ENCODE data around the gene NR1H4.

Gene NR1H4

DNA sequence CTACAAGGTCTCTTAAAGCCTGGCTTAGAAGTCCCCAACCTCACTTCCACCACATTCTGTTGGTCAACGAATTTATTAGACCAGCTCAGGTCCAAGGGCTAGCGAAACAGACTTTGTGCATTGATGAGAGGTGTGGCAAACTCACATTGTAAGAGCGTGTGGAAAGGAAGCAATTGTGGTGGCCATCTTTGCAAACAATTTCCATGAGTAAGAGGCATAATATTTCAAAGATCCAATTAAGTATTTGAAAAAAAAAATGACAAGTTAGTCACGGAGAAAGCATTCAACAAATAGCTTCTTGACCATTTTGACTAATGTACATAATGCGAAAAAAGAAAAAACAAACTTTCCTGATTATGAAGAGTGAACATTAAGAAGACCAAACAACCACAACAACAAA lies 7.4 kb downstream of the NR1H4 start:
- TF ChIP-seq, protein P1, sequence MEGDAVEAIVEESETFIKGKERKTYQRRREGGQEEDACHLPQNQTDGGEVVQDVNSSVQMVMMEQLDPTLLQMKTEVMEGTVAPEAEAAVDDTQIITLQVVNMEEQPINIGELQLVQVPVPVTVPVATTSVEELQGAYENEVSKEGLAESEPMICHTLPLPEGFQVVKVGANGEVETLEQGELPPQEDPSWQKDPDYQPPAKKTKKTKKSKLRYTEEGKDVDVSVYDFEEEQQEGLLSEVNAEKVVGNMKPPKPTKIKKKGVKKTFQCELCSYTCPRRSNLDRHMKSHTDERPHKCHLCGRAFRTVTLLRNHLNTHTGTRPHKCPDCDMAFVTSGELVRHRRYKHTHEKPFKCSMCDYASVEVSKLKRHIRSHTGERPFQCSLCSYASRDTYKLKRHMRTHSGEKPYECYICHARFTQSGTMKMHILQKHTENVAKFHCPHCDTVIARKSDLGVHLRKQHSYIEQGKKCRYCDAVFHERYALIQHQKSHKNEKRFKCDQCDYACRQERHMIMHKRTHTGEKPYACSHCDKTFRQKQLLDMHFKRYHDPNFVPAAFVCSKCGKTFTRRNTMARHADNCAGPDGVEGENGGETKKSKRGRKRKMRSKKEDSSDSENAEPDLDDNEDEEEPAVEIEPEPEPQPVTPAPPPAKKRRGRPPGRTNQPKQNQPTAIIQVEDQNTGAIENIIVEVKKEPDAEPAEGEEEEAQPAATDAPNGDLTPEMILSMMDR (IDR thresholded peaks at IDR 0.05; ENCODE audit: insufficient read depth, low read depth, low read length, missing control alignments) = no peak
- no peak for DNase-seq (ENCODE audit: low read depth)
- no peak overlapping the region for H3K4me3 ChIP-seq (ENCODE audit: low read length)

DNA sequence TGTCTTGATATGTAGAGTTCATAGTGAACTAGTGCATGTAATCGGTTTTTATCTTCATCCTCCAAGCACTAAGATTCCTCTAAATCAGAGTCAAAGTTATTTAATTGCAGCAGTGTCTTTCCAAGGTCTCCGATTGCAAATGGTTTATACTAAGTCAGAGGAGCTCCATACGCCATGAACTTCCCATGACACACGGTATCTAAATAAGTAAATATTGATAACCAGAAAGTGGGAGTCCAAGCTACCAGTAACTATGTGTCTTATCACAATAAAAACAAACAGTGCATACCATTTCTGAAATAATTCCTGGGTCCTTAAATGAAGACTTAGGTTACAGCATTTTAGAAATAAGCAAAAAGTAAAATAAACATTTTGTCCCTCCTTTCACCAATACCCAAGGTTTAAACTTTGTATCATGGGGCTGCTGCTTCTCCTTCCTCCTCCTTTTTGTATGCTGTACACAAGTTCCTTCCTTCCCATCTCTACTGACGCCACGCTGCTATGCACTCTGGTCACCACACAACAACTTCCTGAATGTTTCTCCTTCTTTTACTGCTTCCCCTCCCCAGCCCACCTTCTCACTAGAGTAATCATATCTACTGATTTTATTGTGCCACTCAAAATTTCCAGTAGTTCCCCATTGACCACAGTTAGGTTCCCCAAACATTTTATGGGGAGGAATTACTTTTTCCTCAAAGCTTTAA lies 10.7 kb downstream of the NR1H4 start:
- no peak overlapping the region for H3K4me3 ChIP-seq (ENCODE audit: low read length)
- TF ChIP-seq, protein P1 (IDR thresholded peaks at IDR 0.05; ENCODE audit: insufficient read depth, low read depth, low read length, missing control alignments) = no peak
- no peak for DNase-seq (ENCODE audit: low read depth)

DNA sequence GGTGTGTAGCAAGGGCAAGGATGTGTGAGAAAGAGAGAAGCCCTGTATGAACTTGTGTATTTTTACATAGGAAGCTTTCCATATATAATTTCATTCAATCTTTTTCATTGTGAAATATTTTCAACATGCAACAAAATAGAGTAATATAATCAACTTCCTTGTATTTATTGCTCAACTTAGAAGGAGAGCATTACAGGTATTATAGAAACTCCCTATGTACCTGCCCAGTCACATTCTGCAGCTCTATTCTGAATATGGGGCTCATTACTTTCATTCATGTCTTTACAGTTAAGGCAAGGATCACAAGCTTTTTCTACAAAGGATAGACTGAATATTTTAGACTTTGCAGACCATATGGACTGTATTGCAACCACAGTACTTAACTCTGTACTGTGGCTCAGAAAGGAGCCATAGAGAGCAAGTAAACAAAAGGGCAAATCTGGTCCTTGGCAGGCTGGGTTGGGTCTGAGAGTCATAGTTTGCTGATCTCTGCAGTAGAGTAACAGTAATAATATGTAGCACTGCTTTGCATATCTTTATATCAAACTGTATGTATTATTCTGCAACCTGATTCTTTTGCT lies 11.3 kb downstream of the NR1H4 start:
- peak; percentile 8 for DNase-seq (ENCODE audit: low read depth)
- TF ChIP-seq, protein P1 (IDR thresholded peaks at IDR 0.05; ENCODE audit: insufficient read depth, low read depth, low read length, missing control alignments) = no peak
- no peak overlapping the region for H3K4me3 ChIP-seq (ENCODE audit: low read length)

DNA sequence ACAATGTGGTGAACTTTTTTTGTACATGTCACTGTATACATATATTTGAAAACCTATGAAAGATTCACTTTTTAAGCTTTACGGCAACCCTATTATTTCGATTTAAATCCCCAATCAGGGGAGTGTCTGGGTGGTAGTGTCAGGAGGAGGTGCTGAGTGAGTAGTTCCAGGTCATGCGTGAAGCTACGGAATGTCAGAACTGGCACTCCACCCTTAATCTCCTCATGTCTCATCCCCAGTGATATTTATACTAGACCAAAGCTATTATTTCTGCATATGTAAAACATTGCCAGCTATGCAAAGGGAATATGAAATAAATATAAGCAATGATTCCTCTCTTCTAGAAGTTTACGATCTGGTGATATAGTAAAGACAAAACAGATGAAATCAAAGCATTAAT lies 12.3 kb downstream of the NR1H4 start:
- H3K4me3 ChIP-seq (ENCODE audit: low read length) = no peak overlapping the region
- DNase-seq (ENCODE audit: low read depth) = no peak
- TF ChIP-seq, protein P1 (IDR thresholded peaks at IDR 0.05; ENCODE audit: insufficient read depth, low read depth, low read length, missing control alignments) = no peak

DNA sequence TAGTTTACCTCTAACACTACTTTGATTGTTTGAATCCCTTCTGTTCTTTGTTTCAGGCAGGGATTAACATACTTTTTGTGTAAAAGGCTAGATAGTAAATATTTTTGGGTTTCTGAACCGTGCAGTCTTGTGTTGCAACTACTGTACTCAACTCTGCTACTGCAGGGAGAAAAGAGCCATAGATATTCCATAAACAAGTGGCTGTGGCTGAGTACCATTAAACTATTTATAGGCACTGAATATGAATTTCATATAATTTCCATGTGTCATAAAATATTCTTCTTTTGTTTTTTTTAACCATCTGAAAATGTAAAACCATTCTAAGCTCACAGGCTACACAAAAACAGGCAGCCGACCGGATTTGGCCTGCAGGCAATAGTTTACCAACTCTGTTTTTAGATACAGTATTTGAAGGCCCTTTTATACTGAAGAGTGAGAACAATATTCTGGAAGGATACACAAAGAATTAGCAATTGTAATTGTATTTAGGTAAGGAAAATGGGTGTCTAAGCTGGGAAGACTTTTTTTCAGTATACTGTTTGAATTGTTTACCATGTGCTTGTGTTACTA lies 15.7 kb downstream of the NR1H4 start:
- TF ChIP-seq, protein P1 (IDR thresholded peaks at IDR 0.05; ENCODE audit: insufficient read depth, low read depth, low read length, missing control alignments) = no peak
- no peak for DNase-seq (ENCODE audit: low read depth)
- H3K4me3 ChIP-seq (ENCODE audit: low read length) = no peak overlapping the region

DNA sequence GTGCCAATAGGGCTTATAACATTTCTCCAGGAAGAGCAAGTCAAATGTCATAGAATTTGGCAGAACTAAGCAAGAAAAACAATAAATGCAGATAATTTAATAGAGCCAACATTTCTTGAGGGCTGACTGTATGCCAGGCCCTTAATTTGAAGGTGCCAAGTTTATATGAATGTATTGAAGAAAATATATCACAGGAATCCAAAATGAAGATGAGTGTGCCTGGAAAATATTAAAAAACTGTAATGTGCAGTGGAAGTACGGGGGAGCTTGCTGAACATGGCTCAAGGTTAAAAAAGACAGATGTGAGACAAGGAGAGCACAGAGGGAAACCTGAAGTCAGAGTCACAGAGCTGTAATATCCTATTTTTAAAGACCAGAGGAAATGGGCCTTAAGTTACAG lies 16.4 kb downstream of the NR1H4 start:
- no peak overlapping the region for H3K4me3 ChIP-seq (ENCODE audit: low read length)
- TF ChIP-seq, protein P1 (IDR thresholded peaks at IDR 0.05; ENCODE audit: insufficient read depth, low read depth, low read length, missing control alignments) = no peak
- DNase-seq (ENCODE audit: low read depth) = no peak
